Measurements from ENCODE around the gene BCL2L2.
"Not testable (repeated sequence)": the region's sequence is repeated elsewhere in the genome, so short reads cannot be mapped to it uniquely, and the experiment has no call there.

BCL2L2 gene

GRCh38 chr14:23324455-23324846 lies 17.8 kb downstream of the BCL2L2 start:
- DNase-seq (ENCODE audit: low read depth, low spot score), result no peak

GRCh38 chr14:23324993-23325392 lies 18.4 kb downstream of the BCL2L2 start:
- DNase-seq (ENCODE audit: low read depth, low spot score), result no peak

DNA sequence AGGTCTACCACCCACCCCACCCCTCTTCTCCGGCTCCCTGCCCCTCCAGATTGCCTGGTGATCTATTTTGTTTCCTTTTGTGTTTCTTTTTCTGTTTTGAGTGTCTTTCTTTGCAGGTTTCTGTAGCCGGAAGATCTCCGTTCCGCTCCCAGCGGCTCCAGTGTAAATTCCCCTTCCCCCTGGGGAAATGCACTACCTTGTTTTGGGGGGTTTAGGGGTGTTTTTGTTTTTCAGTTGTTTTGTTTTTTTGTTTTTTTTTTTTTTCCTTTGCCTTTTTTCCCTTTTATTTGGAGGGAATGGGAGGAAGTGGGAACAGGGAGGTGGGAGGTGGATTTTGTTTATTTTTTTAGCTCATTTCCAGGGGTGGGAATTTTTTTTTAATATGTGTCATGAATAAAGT lies 19.1 kb downstream of the BCL2L2 start:
- not testable (repeated sequence) for DNase-seq (ENCODE audit: low read depth, low spot score)

DNA sequence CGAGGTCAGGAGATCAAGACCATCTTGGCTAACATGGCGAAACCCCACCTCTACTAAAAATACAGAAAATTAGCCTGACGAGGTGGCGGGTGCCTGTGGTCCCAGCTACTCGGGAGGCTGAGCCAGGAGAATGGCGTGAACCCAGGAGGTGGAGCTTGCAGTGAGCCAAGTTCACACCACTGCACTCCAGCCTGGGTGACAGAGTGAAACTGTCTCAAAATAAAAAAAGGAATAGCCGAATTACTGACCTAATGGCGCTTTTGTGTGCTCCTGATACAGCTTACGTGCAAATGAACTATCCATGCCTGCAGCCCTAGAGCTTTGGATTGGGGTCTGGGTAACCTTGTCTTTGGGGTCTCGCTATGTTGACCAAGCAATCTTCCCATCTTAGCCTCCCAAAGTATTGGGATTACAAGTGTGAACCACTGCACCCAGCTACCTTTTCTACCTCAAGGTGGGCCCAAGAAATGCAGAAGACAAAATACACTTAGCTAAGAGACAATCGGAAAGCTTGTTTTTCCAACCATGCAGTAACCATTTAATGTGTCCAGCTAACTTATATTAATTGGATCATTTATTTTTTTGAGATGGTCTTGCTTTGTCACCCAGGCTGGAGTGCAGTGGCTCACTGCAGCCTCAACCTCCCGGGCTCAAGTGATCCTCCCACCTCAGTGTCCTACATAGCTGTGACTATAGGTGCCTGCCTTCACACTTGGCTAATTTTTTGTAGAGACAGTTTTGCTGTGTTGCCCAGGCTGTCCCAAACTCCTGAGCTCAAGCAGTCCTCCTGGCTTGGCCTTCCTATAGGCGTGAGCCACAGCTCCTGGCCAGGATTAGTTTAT lies 20.1 kb downstream of the BCL2L2 start:
- DNase-seq (ENCODE audit: low read depth, low spot score), result no peak

GRCh38 chr14:23327947-23328744 lies 21.5 kb downstream of the BCL2L2 start:
- peak; percentile 83 for DNase-seq (ENCODE audit: low read depth, low spot score)

DNA sequence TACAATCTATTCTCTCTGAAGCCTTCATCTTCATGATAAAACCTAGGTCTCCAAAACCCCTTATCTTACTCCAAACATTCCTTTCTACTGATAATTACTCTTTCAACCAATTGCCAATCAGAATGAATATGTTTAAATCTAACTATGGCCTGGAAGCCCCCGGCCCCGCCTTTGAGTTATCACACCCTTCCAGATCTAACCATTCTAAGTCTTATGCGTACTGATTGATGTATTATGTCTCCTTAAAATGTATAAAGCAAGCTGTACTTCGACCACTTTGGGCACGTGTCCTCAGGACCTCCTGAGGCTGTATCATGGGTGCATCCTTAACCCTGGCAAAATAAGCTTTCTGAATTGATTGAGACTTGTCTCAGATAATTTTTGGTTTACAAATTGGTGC lies 29.0 kb downstream of the BCL2L2 start:
- DNase-seq (ENCODE audit: low read depth, low spot score), result no peak

GRCh38 chr14:23339506-23340268 lies 33.1 kb downstream of the BCL2L2 start:
- DNase-seq (ENCODE audit: low read depth, low spot score), result no peak

DNA sequence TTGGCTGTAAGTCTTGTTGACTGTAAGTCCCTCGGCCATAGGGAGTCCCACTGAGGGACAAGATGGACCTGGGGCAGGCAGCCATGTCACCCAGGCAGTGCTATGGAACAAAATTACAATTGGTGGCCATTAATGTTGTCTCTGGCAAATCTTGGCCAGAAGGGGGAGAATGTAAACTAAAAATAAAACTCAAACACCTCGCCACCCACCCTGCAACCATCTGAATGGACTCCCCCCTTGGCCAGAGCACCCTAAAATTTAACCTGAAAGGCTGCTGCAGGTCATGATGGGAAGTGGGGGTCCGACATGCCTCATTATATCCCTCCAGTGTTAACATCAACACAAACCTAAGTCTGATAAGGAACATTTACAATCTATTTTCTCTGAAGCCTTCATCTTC lies 37.8 kb downstream of the BCL2L2 start:
- no peak for DNase-seq (ENCODE audit: low read depth, low spot score)

DNA sequence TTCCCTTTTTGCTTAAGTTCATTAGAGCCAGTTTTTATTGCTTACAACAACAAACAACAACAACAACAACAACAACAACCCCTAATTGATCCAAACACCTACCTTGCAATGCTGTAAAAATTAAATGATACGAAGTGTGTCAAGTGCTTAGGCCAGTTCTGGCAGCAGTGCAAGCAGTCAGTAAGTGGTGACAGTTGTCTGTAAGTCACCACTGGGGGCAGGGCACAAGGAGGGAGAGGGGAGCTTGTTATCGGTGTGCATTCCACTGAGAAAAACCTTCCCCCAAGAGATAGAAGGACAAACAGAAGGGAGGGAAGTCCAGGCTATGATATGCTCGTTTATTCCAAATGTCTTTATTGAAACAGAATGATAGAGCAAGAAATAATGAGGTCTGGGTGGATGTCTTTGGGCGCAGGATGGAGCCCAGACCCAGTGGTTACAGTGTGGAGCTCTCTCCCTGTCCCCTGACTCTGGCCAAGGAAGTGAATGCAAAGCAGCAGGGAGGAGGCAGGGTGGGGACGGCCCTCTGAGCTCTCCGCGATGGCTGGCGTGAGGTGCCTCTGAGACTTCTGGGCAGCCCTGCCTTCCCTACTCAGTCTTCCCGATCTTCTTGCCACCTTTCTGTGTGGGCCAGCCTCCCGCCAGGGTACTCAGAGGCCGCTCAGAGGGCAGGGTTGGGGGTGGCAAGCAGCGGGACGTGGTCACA lies 39.5 kb downstream of the BCL2L2 start:
- no peak for DNase-seq (ENCODE audit: low read depth, low spot score)

- DNase-seq (ENCODE audit: low read depth, low spot score), result no peak
These were observed 40.2 kb downstream of the BCL2L2 start for GRCh38 chr14:23346693-23347405.

DNA sequence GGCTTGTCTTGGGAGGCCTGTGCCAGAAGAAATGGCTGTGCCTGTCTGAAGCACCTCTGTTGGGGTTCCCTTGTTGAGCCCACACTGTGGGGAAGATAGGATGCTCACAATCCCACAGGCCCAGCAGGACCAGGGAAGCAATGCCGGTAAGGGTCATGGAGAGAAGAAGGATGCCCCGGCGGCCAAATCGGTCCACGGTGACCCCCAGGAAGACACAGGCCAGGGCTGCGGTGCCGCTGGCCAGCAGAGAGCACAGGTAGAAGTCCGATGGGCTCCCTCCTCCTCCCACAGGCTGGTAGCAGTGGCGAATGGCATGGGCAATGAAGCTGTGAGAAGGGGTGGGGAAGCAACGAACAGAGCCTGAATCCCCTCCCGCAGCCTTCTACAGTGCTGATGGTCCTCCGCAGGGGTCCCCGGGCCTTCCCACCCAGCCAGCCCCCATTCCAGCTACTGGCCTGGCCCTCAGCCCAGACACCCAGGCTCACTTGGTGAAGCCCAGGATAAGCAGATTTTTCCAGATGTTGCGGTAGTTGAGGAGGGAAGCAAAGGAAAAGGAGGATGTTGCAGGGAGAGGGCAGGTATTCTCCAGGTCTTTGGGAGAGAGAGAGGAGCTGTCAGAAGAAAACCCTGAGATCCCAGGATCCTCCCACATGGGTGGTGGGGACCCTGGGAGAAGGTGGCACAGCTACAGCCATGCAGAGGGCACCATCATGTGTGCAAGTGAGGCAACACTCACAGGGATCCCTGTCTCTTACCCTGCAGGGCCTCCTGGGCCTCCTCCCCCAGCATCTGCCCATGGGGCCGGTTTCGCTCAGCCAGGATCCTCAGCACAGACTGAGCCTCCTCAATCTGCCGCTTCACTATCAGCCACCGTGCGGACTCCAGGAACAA lies 41.0 kb downstream of the BCL2L2 start:
- no peak for DNase-seq (ENCODE audit: low read depth, low spot score)

DNA sequence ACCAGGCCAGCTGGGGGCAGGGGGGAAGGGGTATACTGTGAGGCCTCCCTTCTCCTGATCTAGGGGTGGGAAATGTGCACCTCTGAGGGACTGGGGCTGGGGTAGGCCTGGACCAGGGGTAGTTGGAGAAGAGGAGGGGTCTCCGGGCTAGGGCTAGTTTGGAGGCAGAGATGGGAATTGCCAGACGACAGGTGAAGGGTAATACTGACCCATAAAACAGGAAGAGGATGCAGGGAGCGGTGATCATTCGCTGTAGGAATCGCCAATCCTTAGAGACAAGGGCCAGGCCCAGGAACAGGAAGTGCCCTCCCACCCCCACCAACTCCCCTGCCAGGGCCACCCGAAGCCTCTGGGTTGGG lies 41.6 kb downstream of the BCL2L2 start:
- DNase-seq (ENCODE audit: low read depth, low spot score), result no peak

DNA sequence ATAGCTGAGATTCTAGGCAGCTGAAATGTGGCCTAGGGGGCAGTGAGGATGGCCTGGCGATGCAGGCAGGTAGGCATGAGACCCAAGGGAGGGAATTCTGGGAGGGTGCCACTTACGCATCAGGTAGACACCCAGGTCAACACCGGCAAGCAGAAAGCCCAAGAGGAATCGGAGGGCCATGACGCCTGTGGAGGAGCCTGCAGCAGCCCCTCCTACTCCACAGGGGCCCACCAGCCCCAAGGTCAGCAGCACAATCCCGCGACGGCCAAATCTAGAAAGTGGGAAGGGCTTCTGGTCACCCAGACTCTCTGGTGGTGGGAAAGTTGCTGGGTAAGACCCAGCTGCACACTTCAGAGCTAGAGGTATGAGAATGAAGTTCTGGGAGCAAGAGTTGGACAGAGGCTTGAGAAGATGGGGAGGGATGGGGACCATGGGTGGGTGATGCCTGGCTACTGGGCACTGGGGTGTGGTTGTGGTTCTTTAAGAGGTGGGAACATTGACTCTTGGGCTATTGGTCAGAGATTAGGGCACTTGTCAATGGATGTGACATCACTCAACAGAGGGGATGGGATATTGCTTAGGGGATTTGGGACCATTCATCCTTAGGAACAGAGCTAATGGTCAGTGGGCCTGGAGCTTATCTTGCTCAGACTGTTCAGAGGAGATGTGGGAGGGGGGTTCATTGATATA lies 42.7 kb downstream of the BCL2L2 start:
- DNase-seq (ENCODE audit: low read depth, low spot score), result no peak

GRCh38 chr14:23351681-23352505 lies 45.3 kb downstream of the BCL2L2 start:
- peak; percentile 51 for DNase-seq (ENCODE audit: low read depth, low spot score)

DNA sequence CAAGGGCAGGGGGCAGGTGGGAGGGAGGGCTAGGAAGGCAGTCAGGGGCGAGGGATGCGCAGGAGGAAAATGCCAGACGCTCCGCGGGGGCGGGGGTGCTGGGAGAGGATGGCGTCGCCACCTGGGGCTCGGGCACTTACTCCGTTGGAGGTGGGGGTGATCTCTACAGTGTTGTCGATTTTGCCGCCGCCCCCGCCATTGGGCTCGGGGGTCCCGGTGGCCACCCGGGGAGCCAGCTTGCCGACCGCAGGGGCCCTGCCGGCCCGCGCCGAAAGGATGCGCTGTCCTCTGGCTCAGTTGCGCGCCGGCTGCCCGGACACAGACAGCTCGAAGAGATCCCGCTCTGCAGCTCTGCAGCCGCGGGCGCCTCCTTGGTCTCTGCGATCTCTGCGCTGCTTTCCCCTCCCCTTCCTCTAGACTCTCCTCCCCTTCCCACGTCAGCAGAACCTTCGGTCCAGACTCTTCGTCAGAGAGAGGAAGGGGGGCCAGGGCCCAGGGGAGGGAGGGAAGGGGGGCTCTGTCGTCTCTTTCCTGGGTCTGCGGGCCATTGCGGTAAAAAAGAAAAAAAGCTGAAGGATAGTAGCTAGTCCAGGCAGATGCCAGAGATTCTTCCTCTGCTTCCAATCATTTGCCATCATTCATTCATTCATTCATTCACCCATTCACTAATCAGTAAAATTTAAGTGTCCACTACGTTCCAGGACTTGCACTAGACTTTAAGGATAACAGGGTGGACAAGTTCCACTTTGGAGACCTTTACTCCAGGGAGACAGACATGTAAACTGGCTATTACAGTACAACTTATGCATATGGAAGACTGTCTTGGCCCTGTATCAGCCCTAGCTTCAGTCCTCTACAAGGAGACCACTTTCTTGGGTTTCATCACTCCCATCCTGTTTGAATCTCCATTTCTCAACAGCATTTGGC lies 46.1 kb downstream of the BCL2L2 start, which contains the start of gene SLC22A17:
Gene SLC22A17 (minus strand): TSS at position 382 of the 927 bp plus-strand sequence.
- DNase-seq (ENCODE audit: low read depth, low spot score), result peak; percentile 96

- no peak for DNase-seq (ENCODE audit: low read depth, low spot score)
These were observed 46.8 kb downstream of the BCL2L2 start for GRCh38 chr14:23353433-23353780.

DNA sequence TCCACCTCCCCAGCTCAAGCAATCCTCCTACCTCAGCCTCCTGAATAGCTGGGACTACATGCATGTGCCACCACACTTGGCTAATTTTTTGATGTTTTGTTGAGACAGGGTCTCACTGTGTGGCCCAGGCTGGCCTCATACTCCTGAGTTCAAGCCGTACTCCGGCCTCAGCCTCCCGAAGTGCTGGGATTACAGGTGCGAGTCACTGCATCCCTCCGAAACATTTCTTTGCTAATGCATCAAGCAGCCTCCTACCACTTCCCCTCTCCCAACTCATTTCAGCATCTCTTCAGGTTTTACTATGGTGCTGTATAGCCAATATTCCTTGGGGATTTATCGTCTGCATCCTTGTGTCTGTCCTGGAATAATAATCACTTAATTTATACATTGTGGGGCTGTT lies 48.4 kb downstream of the BCL2L2 start:
- no peak for DNase-seq (ENCODE audit: low read depth, low spot score)
